ENCODE results near the gene MTMR3. TPM values are rescaled to one million over a fixed set of nuclear protein-coding genes. Genes with fewer than 3 reads are reported as not detected.
A peak's percentile ranks its signal among the peaks of the same experiment; 100 is the strongest.

Gene MTMR3
- total RNA-seq, 1 donor from 2014 or later = 25.5 TPM

GRCh38 chr22:29914165-29914564, 31.2 kb downstream of the MTMR3 start:
- no peak for DNase-seq (ENCODE audit: extremely low read depth, low read depth, low spot score)

GRCh38 chr22:29914991-29915533, 32.1 kb downstream of the MTMR3 start:
- DNase-seq (ENCODE audit: extremely low read depth, low read depth, low spot score) = no peak

- no peak for DNase-seq (ENCODE audit: extremely low read depth, low read depth, low spot score)
These were observed 33.1 kb downstream of the MTMR3 start for GRCh38 chr22:29916007-29916544.

- no peak for DNase-seq (ENCODE audit: extremely low read depth, low read depth, low spot score)
These were observed 34.3 kb downstream of the MTMR3 start for GRCh38 chr22:29917052-29917902.

GRCh38 chr22:29925402-29925801, 42.4 kb downstream of the MTMR3 start:
- no peak for DNase-seq (ENCODE audit: extremely low read depth, low read depth, low spot score)

GRCh38 chr22:29926057-29926456, 43.1 kb downstream of the MTMR3 start:
- no peak for DNase-seq (ENCODE audit: extremely low read depth, low read depth, low spot score)

- no peak for DNase-seq (ENCODE audit: extremely low read depth, low read depth, low spot score)
These were observed 49.2 kb downstream of the MTMR3 start for GRCh38 chr22:29932136-29932535.

- DNase-seq (ENCODE audit: extremely low read depth, low read depth, low spot score) = no peak
These were observed 50.6 kb downstream of the MTMR3 start for GRCh38 chr22:29933619-29934018.

- DNase-seq (ENCODE audit: extremely low read depth, low read depth, low spot score) = no peak
These were observed 51.6 kb downstream of the MTMR3 start for GRCh38 chr22:29934596-29934995.

- peak; percentile 29 for DNase-seq (ENCODE audit: extremely low read depth, low read depth, low spot score)
These were observed 53.2 kb downstream of the MTMR3 start for GRCh38 chr22:29936186-29936585.

GRCh38 chr22:29937940-29938693, 55.1 kb downstream of the MTMR3 start:
- no peak for DNase-seq (ENCODE audit: extremely low read depth, low read depth, low spot score)

GRCh38 chr22:29940526-29940925, 57.6 kb downstream of the MTMR3 start:
- DNase-seq (ENCODE audit: extremely low read depth, low read depth, low spot score) = no peak

- no peak for DNase-seq (ENCODE audit: extremely low read depth, low read depth, low spot score)
These were observed 61.4 kb downstream of the MTMR3 start for GRCh38 chr22:29944339-29944738.

GRCh38 chr22:29945435-29945834, 62.5 kb downstream of the MTMR3 start:
- no peak for DNase-seq (ENCODE audit: extremely low read depth, low read depth, low spot score)

GRCh38 chr22:29946220-29946619, 63.2 kb downstream of the MTMR3 start:
- DNase-seq (ENCODE audit: extremely low read depth, low read depth, low spot score) = no peak

- no peak for DNase-seq (ENCODE audit: extremely low read depth, low read depth, low spot score)
These were observed 64.7 kb downstream of the MTMR3 start for GRCh38 chr22:29947410-29948384.

- DNase-seq (ENCODE audit: extremely low read depth, low read depth, low spot score) = no peak
These were observed 65.4 kb downstream of the MTMR3 start for GRCh38 chr22:29948385-29948769.

- no peak for DNase-seq (ENCODE audit: extremely low read depth, low read depth, low spot score)
These were observed 66.9 kb downstream of the MTMR3 start for GRCh38 chr22:29949872-29950271.

GRCh38 chr22:29951791-29952413, 68.9 kb downstream of the MTMR3 start:
- no peak for DNase-seq (ENCODE audit: extremely low read depth, low read depth, low spot score)
